ENCODE data around the gene MTTP. TPM values are rescaled to one million over a fixed set of nuclear protein-coding genes. Genes with fewer than 3 reads are reported as not detected.
"Not testable (repeated sequence)": the region's sequence is repeated elsewhere in the genome, so short reads cannot be mapped to it uniquely, and the experiment has no call there.

The MTTP gene
- total RNA-seq (0.95 TPM), polyA plus RNA-seq (0.72 TPM)

DNA sequence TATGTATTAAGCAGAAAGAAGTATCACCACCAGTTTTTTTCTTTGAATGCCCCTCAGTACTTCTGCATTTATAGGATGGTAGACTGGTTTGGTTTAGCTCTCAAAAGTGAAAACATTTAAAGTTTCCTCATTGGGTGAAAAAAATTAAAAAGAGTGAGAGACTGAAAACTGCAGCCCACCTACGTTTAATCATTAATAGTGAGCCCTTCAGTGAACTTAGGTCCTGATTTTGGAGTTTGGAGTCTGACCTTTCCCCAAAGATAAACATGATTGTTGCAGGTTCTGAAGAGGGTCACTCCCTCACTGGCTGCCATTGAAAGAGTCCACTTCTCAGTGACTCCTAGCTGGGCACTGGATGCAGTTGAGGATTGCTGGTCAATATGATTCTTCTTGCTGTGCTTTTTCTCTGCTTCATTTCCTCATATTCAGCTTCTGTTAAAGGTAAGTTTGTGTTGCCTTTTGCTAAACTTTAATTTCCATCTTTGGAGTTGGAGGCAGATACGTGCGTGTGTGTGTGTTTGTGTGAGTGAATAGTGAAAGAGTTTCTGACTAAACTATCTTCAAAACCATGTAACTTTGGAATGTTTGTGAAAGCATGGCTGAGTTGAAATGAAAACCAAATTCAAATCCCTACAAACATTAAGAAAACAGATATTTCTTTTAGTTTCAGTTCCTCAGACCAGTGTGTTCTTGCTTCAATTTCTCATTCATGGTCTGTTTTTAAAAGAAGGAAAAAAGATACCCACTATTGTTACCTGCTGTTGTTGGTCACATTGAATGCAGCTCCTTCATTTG lies at the start of gene MTTP:
Gene MTTP (plus strand): TSS at position 295 of the 795 bp plus-strand sequence. CDS start 86 bp downstream, at position 381.
- WGBS = 73% methylated on average over 3 of the region's 3 CpGs
- Histone ChIP-seq H3K4me1 (ENCODE audit: insufficient read depth) (no peaks in the 10 kb centered on the region), H3K4me3 (ENCODE audit: low read depth, low read length) (no peak within 1 kb of the TSS), H3K36me3 (ENCODE audit: insufficient read depth) (no peaks in the 10 kb centered on the region), H3K27ac (ENCODE audit: low read depth) (no peak within 1 kb of the TSS)
- no peak for DNase-seq (ENCODE audit: extremely low spot score)

DNA sequence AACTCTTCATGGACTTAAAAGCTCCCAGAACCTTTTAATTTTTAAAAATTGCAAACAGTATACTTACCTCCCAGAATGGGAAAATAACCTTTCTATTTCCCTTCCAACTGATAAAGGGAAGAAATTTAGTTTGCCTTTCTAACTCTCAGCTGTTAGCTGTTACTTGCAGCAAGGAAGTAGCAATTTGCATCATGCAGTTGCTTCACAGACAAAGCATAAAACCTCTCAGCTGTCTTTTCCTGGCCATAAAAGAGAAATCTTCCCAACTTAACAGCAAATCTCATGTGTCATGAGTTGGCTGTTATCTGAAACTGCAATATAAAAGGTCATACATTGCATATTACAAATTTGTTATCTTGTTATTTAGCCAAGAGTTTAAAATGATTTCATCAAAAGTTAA lies 45.4 kb upstream of the MTTP start:
- no peak overlapping the region for H3K27ac ChIP-seq (ENCODE audit: low read depth)
- no peaks in the 10 kb centered on the region for H3K4me1 ChIP-seq (ENCODE audit: insufficient read depth)
- DNase-seq (ENCODE audit: extremely low spot score) = no peak
- H3K4me3 ChIP-seq (ENCODE audit: low read depth, low read length) = no peak overlapping the region
- H3K36me3 ChIP-seq (ENCODE audit: insufficient read depth) = no peaks in the 10 kb centered on the region

DNA sequence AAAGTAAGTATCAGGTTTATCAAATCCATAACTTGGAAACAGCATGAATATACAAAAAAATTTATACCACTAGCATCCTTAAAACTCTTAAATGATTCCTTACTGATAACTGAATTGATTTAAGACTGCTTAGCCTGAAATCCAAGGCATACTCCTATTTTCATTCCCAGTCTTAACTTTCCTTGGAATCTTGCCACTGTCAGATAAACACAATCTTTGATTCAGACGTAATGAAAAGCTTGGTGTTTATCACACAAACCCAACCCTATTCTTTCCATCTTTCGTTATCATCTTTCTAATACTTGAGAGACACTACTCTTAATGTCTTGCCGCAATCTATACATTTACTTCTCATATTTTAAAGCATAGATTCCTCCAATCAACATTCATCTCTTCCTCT lies 44.7 kb upstream of the MTTP start:
- H3K27ac ChIP-seq (ENCODE audit: low read depth) = no peak overlapping the region
- no peak for DNase-seq (ENCODE audit: extremely low spot score)
- 25% methylated on average over 3 of the region's 3 CpGs for WGBS
- H3K4me3 ChIP-seq (ENCODE audit: low read depth, low read length) = no peak overlapping the region
- H3K36me3 ChIP-seq (ENCODE audit: insufficient read depth) = no peaks in the 10 kb centered on the region
- no peaks in the 10 kb centered on the region for H3K4me1 ChIP-seq (ENCODE audit: insufficient read depth)

DNA sequence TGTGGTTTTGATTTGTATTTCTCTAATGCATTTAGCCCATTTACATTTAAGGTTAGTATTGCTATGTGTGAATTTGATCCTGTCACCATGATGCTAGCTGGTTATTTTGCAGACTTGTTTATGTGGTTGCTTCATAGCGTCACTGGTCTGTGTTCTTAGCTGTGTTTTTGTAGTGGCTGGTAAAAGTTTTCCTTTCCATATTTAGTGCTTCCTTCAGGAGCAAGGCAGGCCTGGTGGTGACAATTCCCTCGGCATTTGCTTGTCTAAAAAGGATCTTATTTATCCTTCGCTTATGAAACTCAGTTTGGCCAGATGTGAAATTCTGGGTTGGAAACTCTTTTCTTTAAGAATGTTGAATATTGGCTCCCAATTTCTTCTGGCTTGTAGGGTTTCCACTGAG lies 39.9 kb upstream of the MTTP start:
- H3K4me3 ChIP-seq (ENCODE audit: low read depth, low read length); DNase-seq (ENCODE audit: extremely low spot score); H3K4me1 ChIP-seq (ENCODE audit: insufficient read depth); H3K27ac ChIP-seq (ENCODE audit: low read depth); H3K36me3 ChIP-seq (ENCODE audit: insufficient read depth): not testable (repeated sequence)
- 75% methylated on average over 3 of the region's 3 CpGs for WGBS

DNA sequence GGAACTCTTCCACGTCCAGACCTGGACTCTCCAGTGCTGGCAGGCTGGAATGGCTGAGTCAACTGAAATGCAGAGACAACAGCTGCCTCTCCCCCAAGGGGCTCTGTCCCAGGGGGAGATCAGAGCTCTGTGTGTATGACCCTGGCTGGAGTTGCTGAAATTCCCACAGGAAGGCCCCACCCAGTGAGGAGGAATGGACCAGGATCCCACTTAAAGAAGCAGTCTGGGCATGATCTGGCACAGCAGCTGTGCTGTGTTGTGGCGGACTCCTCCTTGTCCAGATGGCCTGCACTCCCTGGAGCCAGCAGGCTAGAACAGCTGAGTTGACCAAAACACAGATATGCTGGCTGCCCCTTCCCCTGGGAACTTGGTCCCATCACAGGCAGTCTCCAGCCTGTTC lies 38.4 kb upstream of the MTTP start:
- no peak overlapping the region for H3K27ac ChIP-seq (ENCODE audit: low read depth)
- H3K4me3 ChIP-seq (ENCODE audit: low read depth, low read length) = no peak overlapping the region
- no peak for DNase-seq (ENCODE audit: extremely low spot score)
- no peaks in the 10 kb centered on the region for H3K36me3 ChIP-seq (ENCODE audit: insufficient read depth)
- 67% methylated on average over 2 of the region's 2 CpGs for WGBS
- no peaks in the 10 kb centered on the region for H3K4me1 ChIP-seq (ENCODE audit: insufficient read depth)

DNA sequence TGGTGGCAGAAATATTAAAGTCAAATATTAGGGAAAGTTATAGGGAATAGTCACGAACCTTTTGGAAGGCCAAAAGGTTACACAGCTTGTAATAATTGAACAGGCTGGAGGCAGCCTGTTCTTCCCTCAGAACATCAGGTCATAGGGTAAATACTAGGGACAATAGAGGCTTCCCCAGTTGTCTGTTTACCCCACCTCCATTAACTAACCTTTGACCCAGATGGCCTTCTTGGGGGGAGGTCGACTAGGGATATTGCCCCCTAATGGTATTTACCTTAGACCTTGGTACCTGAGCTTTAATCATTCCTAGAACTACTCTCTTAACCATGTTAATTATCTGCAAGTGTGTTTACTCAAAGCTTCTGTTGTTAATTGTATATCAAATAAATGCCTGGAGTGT lies 37.8 kb upstream of the MTTP start:
- H3K4me3 ChIP-seq (ENCODE audit: low read depth, low read length) = no peak overlapping the region
- no peaks in the 10 kb centered on the region for H3K36me3 ChIP-seq (ENCODE audit: insufficient read depth)
- H3K27ac ChIP-seq (ENCODE audit: low read depth) = no peak overlapping the region
- no peaks in the 10 kb centered on the region for H3K4me1 ChIP-seq (ENCODE audit: insufficient read depth)
- DNase-seq (ENCODE audit: extremely low spot score) = no peak
- WGBS = 60% methylated on average over 2 of the region's 2 CpGs

DNA sequence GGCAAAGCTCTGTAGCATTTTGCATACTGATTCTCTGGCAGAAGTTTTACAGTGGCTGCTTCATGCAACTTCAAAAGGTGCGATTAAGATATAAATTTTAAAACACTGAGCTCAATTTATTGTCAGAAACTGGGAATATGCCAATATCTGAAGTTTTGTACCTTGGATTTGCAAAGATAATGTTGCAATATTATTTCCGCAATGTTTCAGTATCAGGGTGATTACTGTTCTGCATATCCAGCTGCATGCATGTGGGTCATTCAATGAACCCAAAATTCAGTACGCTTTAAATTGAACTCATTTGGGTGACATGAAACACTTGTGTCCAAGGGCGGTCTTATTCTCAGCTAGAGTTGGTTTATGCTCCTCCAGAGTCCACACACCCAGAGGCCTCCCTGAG lies 37.0 kb upstream of the MTTP start:
- 74% methylated on average over 4 of the region's 4 CpGs for WGBS
- H3K27ac ChIP-seq (ENCODE audit: low read depth) = no peak overlapping the region
- H3K36me3 ChIP-seq (ENCODE audit: insufficient read depth) = no peaks in the 10 kb centered on the region
- H3K4me3 ChIP-seq (ENCODE audit: low read depth, low read length) = no peak overlapping the region
- no peaks in the 10 kb centered on the region for H3K4me1 ChIP-seq (ENCODE audit: insufficient read depth)
- no peak for DNase-seq (ENCODE audit: extremely low spot score)

DNA sequence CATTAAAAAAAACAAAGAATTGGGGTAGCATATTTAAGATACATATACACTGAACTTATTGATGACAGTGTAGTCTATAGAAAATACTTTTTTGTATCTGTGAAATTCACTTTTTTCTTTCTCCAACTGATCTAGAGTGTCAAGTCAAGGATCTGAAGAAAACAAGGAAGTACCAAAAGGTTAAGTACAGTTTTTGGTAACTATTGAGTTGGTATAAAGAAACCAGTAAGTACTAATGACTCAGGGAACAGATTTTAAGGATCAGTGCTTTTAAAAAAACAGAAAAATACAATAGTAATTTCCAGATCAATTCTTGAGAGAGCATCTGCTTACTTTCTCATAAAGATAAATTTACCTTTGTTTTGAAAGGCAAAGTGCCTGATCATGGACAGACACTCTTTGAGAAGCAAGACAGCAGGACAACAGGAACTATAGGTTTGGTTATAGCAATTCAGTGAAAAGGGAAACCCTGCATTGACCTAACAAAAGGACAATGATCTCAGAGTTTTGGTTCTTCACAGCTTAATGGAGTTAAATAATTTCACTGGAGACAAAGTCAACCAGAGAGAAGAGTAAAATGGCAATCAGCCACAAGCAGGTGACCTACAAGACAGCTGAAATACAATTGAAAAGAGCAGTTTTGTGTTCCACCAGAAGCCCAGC lies 34.2 kb upstream of the MTTP start:
- no peak for DNase-seq (ENCODE audit: extremely low spot score)
- no peaks in the 10 kb centered on the region for H3K4me1 ChIP-seq (ENCODE audit: insufficient read depth)
- H3K4me3 ChIP-seq (ENCODE audit: low read depth, low read length) = no peak overlapping the region
- H3K27ac ChIP-seq (ENCODE audit: low read depth) = no peak overlapping the region
- no peaks in the 10 kb centered on the region for H3K36me3 ChIP-seq (ENCODE audit: insufficient read depth)

DNA sequence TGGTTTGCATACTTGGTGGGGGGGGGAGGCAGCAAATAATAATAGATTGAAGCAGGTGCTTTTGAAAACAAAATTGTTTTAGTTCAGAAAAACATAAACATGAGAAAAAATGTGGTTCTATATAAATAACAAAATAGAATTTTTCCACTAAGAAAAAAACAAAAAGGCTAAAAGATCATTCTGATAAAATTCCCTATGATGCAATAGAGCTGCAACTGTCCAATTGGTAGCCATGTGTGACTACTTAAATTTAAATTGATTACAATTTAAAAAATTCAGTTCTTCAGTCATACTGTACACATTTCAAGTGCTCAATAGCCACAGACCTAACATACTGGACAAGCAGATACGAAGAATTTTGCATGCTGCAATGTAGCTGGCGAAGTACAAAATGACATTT lies 21.8 kb upstream of the MTTP start:
- DNase-seq (ENCODE audit: extremely low spot score) = no peak
- Histone ChIP-seq H3K4me1 (ENCODE audit: insufficient read depth) (no peaks in the 10 kb centered on the region), H3K36me3 (ENCODE audit: insufficient read depth) (no peaks in the 10 kb centered on the region), H3K4me3 (ENCODE audit: low read depth, low read length) (no peak overlapping the region), H3K27ac (ENCODE audit: low read depth) (no peak overlapping the region)
- 99% methylated on average over 2 of the region's 2 CpGs for WGBS

DNA sequence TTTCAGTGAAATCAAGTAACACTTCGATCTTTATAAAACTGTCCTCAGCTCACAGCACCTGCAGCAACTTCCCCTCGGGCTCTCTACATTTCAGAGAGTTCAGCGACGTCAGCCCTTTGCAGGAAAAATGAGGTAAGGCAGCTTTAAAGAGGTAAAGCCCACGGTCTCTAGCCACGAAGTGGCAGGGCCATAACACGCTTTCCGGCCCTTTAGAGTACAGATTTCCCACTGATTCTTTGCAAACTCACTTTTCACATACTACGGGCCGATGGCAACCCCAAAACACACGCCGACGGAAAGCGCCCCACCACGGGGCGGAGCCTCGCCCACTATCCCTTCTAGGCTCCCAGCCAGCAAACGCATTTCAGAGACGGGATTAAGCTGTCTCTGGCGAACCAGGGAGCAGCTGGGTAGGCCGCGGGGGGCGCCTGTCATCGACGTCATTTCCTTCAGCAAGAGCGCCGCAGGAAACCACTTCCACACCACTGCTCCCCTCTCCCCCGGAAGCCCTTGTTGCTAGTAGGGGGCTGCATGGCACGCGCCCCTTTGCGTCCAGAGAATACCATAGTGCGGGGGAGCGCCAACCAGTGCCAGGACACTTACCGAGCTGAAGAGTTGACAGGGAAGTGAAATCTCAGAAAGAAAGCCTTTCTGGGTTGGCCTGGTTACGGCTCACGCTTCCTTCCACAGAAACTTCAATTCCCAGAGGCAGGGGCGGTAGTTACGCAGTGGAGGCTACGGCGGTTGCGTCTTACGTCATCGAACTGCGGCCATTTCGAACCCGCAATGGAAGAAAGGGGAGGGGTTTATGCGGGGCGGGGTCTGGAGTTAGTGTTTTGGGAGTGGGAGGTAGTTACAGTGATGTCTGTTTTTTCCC lies 11.1 kb upstream of the MTTP start, which contains the start of gene TRMT10A:
Gene TRMT10A (minus strand): TSS at position 730 of the 877 bp plus-strand sequence. CDS start 4,701 bp downstream, outside the sequence.
- Histone ChIP-seq H3K27ac (ENCODE audit: low read depth) (peak within 1 kb of the TSS; percentile 98), H3K4me3 (ENCODE audit: low read depth, low read length) (peak within 1 kb of the TSS; percentile 54), H3K36me3 (ENCODE audit: insufficient read depth) (no peaks in the 10 kb centered on the region), H3K4me1 (ENCODE audit: insufficient read depth) (no peaks in the 10 kb centered on the region)
- DNase-seq (ENCODE audit: extremely low spot score) = peak; percentile 97
- under 1% methylated on average over 48 of the region's 48 CpGs for WGBS

DNA sequence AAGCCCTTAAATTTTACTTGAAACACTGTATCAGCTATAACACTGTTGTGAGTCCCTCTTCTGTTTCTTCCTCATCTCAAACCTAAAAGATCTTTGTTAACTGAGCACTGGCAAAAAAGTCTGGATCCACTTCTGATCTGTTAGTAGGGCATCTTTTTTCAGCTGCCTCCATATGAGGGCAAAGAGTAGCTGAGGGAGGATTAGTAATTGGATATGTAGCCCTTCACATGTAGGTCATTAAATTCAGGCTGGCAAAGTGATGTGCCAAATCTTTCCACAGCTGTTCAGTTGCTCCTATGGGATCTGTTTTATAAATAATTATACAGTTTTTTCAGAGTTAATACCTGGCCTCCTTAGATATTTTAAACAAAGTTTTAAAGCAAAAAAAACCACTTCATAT lies 9.7 kb upstream of the MTTP start:
- H3K36me3 ChIP-seq (ENCODE audit: insufficient read depth) = no peaks in the 10 kb centered on the region
- H3K27ac ChIP-seq (ENCODE audit: low read depth) = no peak overlapping the region
- H3K4me1 ChIP-seq (ENCODE audit: insufficient read depth) = no peaks in the 10 kb centered on the region
- DNase-seq (ENCODE audit: extremely low spot score) = no peak
- no peak overlapping the region for H3K4me3 ChIP-seq (ENCODE audit: low read depth, low read length)

DNA sequence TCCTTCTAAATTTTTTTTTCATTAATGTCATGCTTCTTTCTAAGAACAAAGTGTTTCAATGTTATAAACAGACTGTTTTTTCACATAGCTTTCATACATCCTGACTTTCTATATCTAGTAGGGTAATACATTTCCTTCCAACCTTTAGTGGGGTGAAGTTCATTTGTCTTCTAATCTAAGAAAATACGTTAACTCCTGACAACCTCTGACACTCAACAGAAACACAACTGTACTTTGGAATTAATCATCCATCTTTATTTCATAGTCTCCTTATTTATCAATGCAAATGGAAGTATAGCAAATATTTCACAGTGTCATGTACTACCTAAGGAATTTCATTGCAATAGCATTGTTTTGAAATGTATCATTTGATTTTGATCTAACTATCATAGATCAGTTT lies 2.7 kb upstream of the MTTP start:
- Histone ChIP-seq H3K4me3 (ENCODE audit: low read depth, low read length) (no peak overlapping the region), H3K27ac (ENCODE audit: low read depth) (no peak overlapping the region), H3K4me1 (ENCODE audit: insufficient read depth) (no peaks in the 10 kb centered on the region), H3K36me3 (ENCODE audit: insufficient read depth) (no peaks in the 10 kb centered on the region)
- DNase-seq (ENCODE audit: extremely low spot score) = no peak
- 36% methylated on average over 1 of the region's 1 CpG for WGBS

DNA sequence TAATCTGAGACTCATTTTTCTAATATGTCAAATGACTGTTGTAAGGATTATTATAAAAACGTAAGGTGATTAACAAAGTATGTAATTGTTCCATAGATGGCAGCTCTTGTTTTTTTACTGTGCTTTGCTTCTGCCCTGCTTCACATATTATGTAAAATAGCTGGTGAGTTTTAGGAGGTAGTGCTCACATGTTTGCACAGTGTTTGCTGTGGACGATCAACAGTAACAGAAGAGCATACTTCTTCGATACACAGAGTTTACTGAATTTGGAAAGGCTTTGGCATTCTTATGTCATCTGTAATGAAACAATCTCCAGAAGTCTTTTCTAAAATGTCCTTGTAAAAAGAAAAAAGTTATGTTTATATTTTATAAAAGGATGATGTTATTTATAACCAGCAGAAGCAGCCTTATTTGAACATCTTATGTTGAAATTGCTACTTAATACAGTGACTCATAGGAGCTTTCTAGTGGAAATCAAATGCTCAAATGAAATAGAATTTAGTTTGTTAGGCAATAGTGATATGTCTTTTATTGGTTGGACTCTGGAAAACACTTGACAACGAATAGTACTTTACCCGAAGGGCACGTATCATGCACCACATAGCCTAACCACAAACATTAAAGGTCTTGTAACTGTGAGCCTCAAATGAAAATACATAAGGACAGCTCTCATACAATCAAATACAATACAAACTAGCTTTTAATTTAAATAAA lies 1.9 kb upstream of the MTTP start:
- Histone ChIP-seq H3K4me1 (ENCODE audit: insufficient read depth) (no peaks in the 10 kb centered on the region), H3K27ac (ENCODE audit: low read depth) (no peak overlapping the region), H3K36me3 (ENCODE audit: insufficient read depth) (no peaks in the 10 kb centered on the region), H3K4me3 (ENCODE audit: low read depth, low read length) (no peak overlapping the region)
- no peak for DNase-seq (ENCODE audit: extremely low spot score)
- WGBS = 31% methylated on average over 6 of the region's 6 CpGs
